MCF 10A (cell line): Measurements from ENCODE around the gene LRRC30. TPM values are rescaled to one million over a fixed set of nuclear protein-coding genes. Genes with fewer than 3 reads are reported as not detected.
"Not testable (repeated sequence)": the region's sequence is repeated elsewhere in the genome, so short reads cannot be mapped to it uniquely, and the experiment has no call there.

Experiments
- BruUV-seq: library from RNA; stranded (reverse); fragments of 400-500 nt; replicated peaks from 2 replicates; lab custom pipeline; 2021; lab: Mats Ljungman, UMichigan
- CTCF ChIA-PET: fragments of 300-600 bp; sonication (Branson Sonifier 250); formaldehyde crosslinking; extraction: SDS; loops from one replicate; lab custom pipeline; 2021; ENCODE audit warnings: antibody characterized with exemption, inconsistent platforms; lab: Yijun Ruan, JAX
- POLR2A ChIA-PET: fragments of 300-600, 350-650 bp; sonication (Branson Sonifier 250); formaldehyde crosslinking; extraction: SDS; loops from one replicate; lab custom pipeline; 2020; ENCODE audit warnings: antibody characterized with exemption, inconsistent platforms; lab: Yijun Ruan, JAX
- DNase-seq: peaks from one replicate; pipeline ENCODE4 v3.0.0-alpha.2; 2018; ENCODE audit not compliant: unreplicated experiment
- H3K27ac Mint-ChIP-seq: one replicate; pipeline ENCODE4 v1.8.0; 2022; ENCODE audit warnings: mild to moderate bottlenecking, low read depth, mixed read lengths; ENCODE audit not compliant: unreplicated experiment
- H3K27me3 Mint-ChIP-seq: one replicate; pipeline ENCODE4 v1.8.0; 2022; ENCODE audit warnings: mixed read lengths; ENCODE audit not compliant: insufficient read depth, unreplicated experiment
- H3K36me3 Mint-ChIP-seq: one replicate; pipeline ENCODE4 v1.8.0; 2022; ENCODE audit warnings: mild to moderate bottlenecking, moderate library complexity, mixed read lengths; ENCODE audit not compliant: insufficient read depth, unreplicated experiment
- H3K4me1 Mint-ChIP-seq: one replicate; pipeline ENCODE4 v1.8.0; 2022; ENCODE audit warnings: mixed read lengths; ENCODE audit not compliant: insufficient read depth, unreplicated experiment
- H3K4me3 Mint-ChIP-seq: one replicate; pipeline ENCODE4 v1.8.0; 2022; ENCODE audit warnings: mild to moderate bottlenecking, moderate library complexity, mixed read lengths; ENCODE audit not compliant: unreplicated experiment
- H3K9me3 Mint-ChIP-seq: one replicate; pipeline ENCODE4 v1.8.0; 2022; ENCODE audit warnings: mixed read lengths; ENCODE audit not compliant: unreplicated experiment
- intact Hi-C: fragments of 100-400 bp; cut with micrococcal nuclease; formaldehyde crosslinking; loops from 2 replicates; pipeline ENCODE4 v1.14.1; 2022
- total RNA-seq: library from RNA; stranded (reverse); gene quantifications from 2 replicates; pipeline ENCODE4 v1.2.3, GENCODE V29; 2022
- TF ChIP-seq, protein P1 (sequence below): fragments of 200-600 bp; IDR thresholded peaks from one replicate; pipeline ENCODE4 v1.8.0; 2022; ENCODE audit warnings: antibody characterized with exemption, mild to moderate bottlenecking; ENCODE audit not compliant: unreplicated experiment

The LRRC30 gene
- total RNA-seq, 1 experiment from 2014 or later, result not detected

DNA sequence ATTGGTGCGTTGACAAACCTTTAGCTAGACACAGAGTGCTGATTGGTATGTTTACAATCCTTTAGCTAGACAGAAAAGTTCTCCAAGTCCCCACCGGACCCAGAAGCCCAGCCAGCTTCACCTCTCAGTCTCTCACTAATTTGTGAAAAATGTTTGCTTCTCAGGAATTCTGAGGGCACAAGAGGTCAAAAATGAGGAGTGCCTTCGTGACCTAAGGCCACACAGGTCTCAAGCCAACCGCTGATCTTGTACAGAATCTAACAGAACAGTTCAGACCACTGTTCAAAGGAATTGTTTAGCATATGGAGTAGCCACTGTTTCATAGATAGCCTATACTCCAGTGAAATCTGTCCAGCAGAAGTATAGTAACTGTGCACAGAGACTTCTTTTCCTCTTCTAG, 29.8 kb upstream of the LRRC30 start:
- no peaks in the 10 kb centered on the region for H3K4me1 Mint-ChIP-seq
- peaks cover 14% of the 10 kb centered on the region for H3K27me3 Mint-ChIP-seq
- H3K36me3 Mint-ChIP-seq, result peaks cover 6% of the 10 kb centered on the region
- no peak overlapping the region for H3K27ac Mint-ChIP-seq
- H3K9me3 Mint-ChIP-seq, result no peaks in the 10 kb centered on the region
- no peak overlapping the region for H3K4me3 Mint-ChIP-seq
- CTCF ChIA-PET, result interaction anchor here (0.5 to 1.3 kb wide), 6 partner anchors 9 to 364 kb away, joined by 3 to 6 read pairs (median 3); no protein-coding TSS in a partner anchor
- POLR2A ChIA-PET, result interaction anchor here (1.1 kb wide), 1 partner anchor 58 kb away, joined by 3 read pairs; no protein-coding TSS in a partner anchor
- no TSS peak for BruUV-seq
- TF ChIP-seq, protein P1, sequence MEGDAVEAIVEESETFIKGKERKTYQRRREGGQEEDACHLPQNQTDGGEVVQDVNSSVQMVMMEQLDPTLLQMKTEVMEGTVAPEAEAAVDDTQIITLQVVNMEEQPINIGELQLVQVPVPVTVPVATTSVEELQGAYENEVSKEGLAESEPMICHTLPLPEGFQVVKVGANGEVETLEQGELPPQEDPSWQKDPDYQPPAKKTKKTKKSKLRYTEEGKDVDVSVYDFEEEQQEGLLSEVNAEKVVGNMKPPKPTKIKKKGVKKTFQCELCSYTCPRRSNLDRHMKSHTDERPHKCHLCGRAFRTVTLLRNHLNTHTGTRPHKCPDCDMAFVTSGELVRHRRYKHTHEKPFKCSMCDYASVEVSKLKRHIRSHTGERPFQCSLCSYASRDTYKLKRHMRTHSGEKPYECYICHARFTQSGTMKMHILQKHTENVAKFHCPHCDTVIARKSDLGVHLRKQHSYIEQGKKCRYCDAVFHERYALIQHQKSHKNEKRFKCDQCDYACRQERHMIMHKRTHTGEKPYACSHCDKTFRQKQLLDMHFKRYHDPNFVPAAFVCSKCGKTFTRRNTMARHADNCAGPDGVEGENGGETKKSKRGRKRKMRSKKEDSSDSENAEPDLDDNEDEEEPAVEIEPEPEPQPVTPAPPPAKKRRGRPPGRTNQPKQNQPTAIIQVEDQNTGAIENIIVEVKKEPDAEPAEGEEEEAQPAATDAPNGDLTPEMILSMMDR, result no peak
- no peak for DNase-seq
- intact Hi-C loops, result no loop called here

DNA sequence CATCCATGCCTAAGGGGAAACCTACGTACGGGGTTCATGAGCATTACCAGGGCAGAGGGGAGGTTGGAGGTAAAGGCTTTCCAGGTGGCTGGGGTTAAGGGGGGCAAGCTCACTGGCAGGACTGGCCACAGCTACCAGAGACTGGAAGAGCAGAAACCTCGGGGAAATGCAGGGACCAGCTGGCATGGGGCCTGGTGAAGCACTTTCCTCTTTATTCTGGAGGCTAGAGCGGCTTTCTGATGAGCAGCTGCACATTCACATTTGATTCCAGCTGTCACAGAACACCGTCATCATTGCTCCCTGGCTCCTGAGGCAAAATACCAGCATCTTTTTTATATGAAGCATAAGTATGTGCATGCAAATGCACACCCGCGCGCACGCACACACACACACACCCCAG, 28.7 kb upstream of the LRRC30 start:
- Mint-ChIP-seq H3K36me3 (peaks cover 6% of the 10 kb centered on the region), H3K9me3 (no peaks in the 10 kb centered on the region)

DNA sequence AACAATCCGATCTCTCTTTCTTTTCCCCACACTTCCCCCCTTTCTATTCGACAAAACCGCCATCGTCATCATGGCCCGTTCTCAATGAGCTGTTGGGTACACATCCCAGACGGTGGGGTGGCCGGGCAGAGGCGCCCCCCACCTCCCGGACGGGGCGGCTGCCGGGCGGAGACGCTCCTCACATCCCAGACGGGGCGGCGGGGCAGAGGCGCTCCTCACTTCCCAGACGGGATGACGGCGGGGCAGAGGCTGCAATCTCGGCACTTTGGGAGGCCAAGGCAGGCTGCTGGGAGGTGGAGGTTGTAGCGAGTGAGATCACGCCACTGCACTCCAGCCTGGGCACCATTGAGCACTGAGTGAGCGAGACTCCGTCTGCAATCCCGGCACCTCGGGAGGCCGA, 27.3 kb upstream of the LRRC30 start:
- intact Hi-C loops, H3K36me3 Mint-ChIP-seq, H3K4me1 Mint-ChIP-seq, POLR2A ChIA-PET, H3K27me3 Mint-ChIP-seq, H3K9me3 Mint-ChIP-seq, H3K4me3 Mint-ChIP-seq, H3K27ac Mint-ChIP-seq, DNase-seq, BruUV-seq: not testable (repeated sequence)
- CTCF ChIA-PET, result interaction anchor here (1.0 kb wide), 1 partner anchor 17 kb away, joined by 3 read pairs; no protein-coding TSS in a partner anchor

More for the DNA sequence above, 28.7 kb upstream of the LRRC30 start:
- no peak for DNase-seq
- TF ChIP-seq, protein P1, result no peak
- H3K27ac Mint-ChIP-seq, result no peak overlapping the region
- no TSS peak for BruUV-seq
- intact Hi-C loops, result no loop called here
- POLR2A ChIA-PET, result no interaction called here
- H3K4me1 Mint-ChIP-seq, result no peaks in the 10 kb centered on the region
- H3K4me3 Mint-ChIP-seq, result no peak overlapping the region
- H3K27me3 Mint-ChIP-seq, result peaks cover 8% of the 10 kb centered on the region
- CTCF ChIA-PET, result interaction anchor here (0.9 to 1.0 kb wide), 2 partner anchors 10 to 24 kb away, joined by 3 read pairs; no protein-coding TSS in a partner anchor

DNA sequence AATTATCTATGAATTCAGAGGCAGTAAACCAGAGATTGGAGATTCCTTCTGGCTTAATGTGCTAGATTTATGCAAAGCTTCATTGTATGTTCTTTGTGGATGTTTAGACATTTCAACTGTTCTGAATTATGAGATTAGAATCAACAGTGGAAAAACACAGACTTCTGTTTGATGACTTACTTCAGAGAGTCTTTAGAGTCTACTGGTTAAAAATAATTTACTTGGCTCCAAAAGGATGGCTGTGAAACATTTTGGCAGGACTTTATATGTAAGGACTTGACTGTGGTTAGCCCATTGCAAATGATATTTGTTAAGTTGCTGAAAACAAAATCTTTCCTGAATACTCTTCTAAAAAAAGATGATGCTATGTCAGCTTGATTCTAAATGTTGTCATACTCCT, 25.5 kb upstream of the LRRC30 start:
- no TSS peak for BruUV-seq
- Mint-ChIP-seq H3K27me3 (no peaks in the 10 kb centered on the region), H3K4me3 (no peak overlapping the region), H3K36me3 (no peaks in the 10 kb centered on the region), H3K27ac (no peak overlapping the region), H3K9me3 (no peaks in the 10 kb centered on the region), H3K4me1 (no peaks in the 10 kb centered on the region)
- POLR2A ChIA-PET, result interaction anchor here (0.7 kb wide), 1 partner anchor 11 kb away, joined by 3 read pairs; no protein-coding TSS in a partner anchor
- CTCF ChIA-PET, result no interaction called here
- intact Hi-C loops, result no loop called here
- no peak for DNase-seq
- TF ChIP-seq, protein P1, result no peak
